Measurements from ENCODE around the gene MDN1.
A peak's percentile ranks its signal among the peaks of the same experiment; 100 is the strongest.
"Not testable (repeated sequence)": the region's sequence is repeated elsewhere in the genome, so short reads cannot be mapped to it uniquely, and the experiment has no call there.

The MDN1 gene

GRCh38 chr6:89640804-89641203 lies 178.8 kb downstream of the MDN1 start:
- no peak for DNase-seq (ENCODE audit: low read depth, low spot score)
- TF ChIP-seq SUZ12 (IDR thresholded peaks at IDR 0.05; ENCODE audit: extremely low read depth, insufficient read depth, insufficient read length) = no peak
- TF ChIP-seq YY1 (IDR thresholded peaks at IDR 0.05; ENCODE audit: insufficient read depth, insufficient read length) = no peak
- no peak for TF ChIP-seq ZNF274 (IDR thresholded peaks at IDR 0.05; ENCODE audit: low read depth, low read length)
- no peak overlapping the region for H3K4me3 ChIP-seq (ENCODE audit: insufficient read length, low read depth)
- no peaks in the 10 kb centered on the region for H3K9me3 ChIP-seq (ENCODE audit: insufficient read depth, low read length)
- H3K4me1 ChIP-seq (ENCODE audit: insufficient read depth, insufficient read length) = no peaks in the 10 kb centered on the region
- peaks cover 54% of the 10 kb centered on the region for H3K36me3 ChIP-seq (ENCODE audit: insufficient read depth, insufficient read length, low read length)
- H3K9ac ChIP-seq (ENCODE audit: insufficient read length, low read depth) = no peak overlapping the region
- no peaks in the 10 kb centered on the region for H3K27me3 ChIP-seq (ENCODE audit: insufficient read depth, insufficient read length)

GRCh38 chr6:89638320-89639195 lies 181.0 kb downstream of the MDN1 start, which contains the start of gene LYRM2:
TSS of gene LYRM2 (minus strand) at chr6:89638747. CDS start at chr6:89638716, 31 bp downstream.
- Histone ChIP-seq H3K27me3 (ENCODE audit: insufficient read depth, insufficient read length) (no peaks in the 10 kb centered on the region), H3K9me3 (ENCODE audit: insufficient read depth, low read length) (no peaks in the 10 kb centered on the region), H3K4me1 (ENCODE audit: insufficient read depth, insufficient read length) (no peaks in the 10 kb centered on the region), H3K9ac (ENCODE audit: insufficient read length, low read depth) (peak within 1 kb of the TSS; percentile 90), H3K4me3 (ENCODE audit: insufficient read length, low read depth) (peak within 1 kb of the TSS; percentile 66), H3K36me3 (ENCODE audit: insufficient read depth, insufficient read length, low read length) (peaks cover 43% of the 10 kb centered on the region)
- TF ChIP-seq SUZ12 (IDR thresholded peaks at IDR 0.05; ENCODE audit: extremely low read depth, insufficient read depth, insufficient read length) (no peak), YY1 (IDR thresholded peaks at IDR 0.05; ENCODE audit: insufficient read depth, insufficient read length) (peak; percentile 13)
- DNase-seq (ENCODE audit: low read depth, low spot score) = peak; percentile 74

GRCh38 chr6:89637960-89638319 lies 181.7 kb downstream of the MDN1 start:
- no peak for DNase-seq (ENCODE audit: low read depth, low spot score)
- no peaks in the 10 kb centered on the region for H3K27me3 ChIP-seq (ENCODE audit: insufficient read depth, insufficient read length)
- H3K4me1 ChIP-seq (ENCODE audit: insufficient read depth, insufficient read length) = no peaks in the 10 kb centered on the region
- TF ChIP-seq SUZ12 (IDR thresholded peaks at IDR 0.05; ENCODE audit: extremely low read depth, insufficient read depth, insufficient read length) (no peak), YY1 (IDR thresholded peaks at IDR 0.05; ENCODE audit: insufficient read depth, insufficient read length) (no peak), ZNF274 (IDR thresholded peaks at IDR 0.05; ENCODE audit: low read depth, low read length) (no peak)
- H3K36me3 ChIP-seq (ENCODE audit: insufficient read depth, insufficient read length, low read length) = peaks cover 37% of the 10 kb centered on the region
- peak overlapping the region; percentile 66 for H3K4me3 ChIP-seq (ENCODE audit: insufficient read length, low read depth)
- H3K9ac ChIP-seq (ENCODE audit: insufficient read length, low read depth) = peak overlapping the region; percentile 90
- H3K9me3 ChIP-seq (ENCODE audit: insufficient read depth, low read length) = no peaks in the 10 kb centered on the region

GRCh38 chr6:89636412-89636811 lies 183.2 kb downstream of the MDN1 start:
- H3K36me3 ChIP-seq (ENCODE audit: insufficient read depth, insufficient read length, low read length) = peaks cover 25% of the 10 kb centered on the region
- not testable (repeated sequence) for H3K9ac ChIP-seq (ENCODE audit: insufficient read length, low read depth); H3K4me3 ChIP-seq (ENCODE audit: insufficient read length, low read depth); H3K9me3 ChIP-seq (ENCODE audit: insufficient read depth, low read length); H3K27me3 ChIP-seq (ENCODE audit: insufficient read depth, insufficient read length); DNase-seq (ENCODE audit: low read depth, low spot score); H3K4me1 ChIP-seq (ENCODE audit: insufficient read depth, insufficient read length)

GRCh38 chr6:89630488-89630887 lies 189.1 kb downstream of the MDN1 start:
- Histone ChIP-seq H3K4me1 (ENCODE audit: insufficient read depth, insufficient read length) (no peaks in the 10 kb centered on the region), H3K4me3 (ENCODE audit: insufficient read length, low read depth) (no peak overlapping the region), H3K36me3 (ENCODE audit: insufficient read depth, insufficient read length, low read length) (peaks cover 29% of the 10 kb centered on the region), H3K27me3 (ENCODE audit: insufficient read depth, insufficient read length) (no peaks in the 10 kb centered on the region), H3K9ac (ENCODE audit: insufficient read length, low read depth) (no peak overlapping the region), H3K9me3 (ENCODE audit: insufficient read depth, low read length) (no peaks in the 10 kb centered on the region)
- TF ChIP-seq ZNF274 (IDR thresholded peaks at IDR 0.05; ENCODE audit: low read depth, low read length) (no peak), SUZ12 (IDR thresholded peaks at IDR 0.05; ENCODE audit: extremely low read depth, insufficient read depth, insufficient read length) (no peak), YY1 (IDR thresholded peaks at IDR 0.05; ENCODE audit: insufficient read depth, insufficient read length) (no peak)
- no peak for DNase-seq (ENCODE audit: low read depth, low spot score)

- Histone ChIP-seq H3K36me3 (ENCODE audit: insufficient read depth, insufficient read length, low read length) (peaks cover 9% of the 10 kb centered on the region), H3K4me3 (ENCODE audit: insufficient read length, low read depth) (no peak overlapping the region), H3K9me3 (ENCODE audit: insufficient read depth, low read length) (no peaks in the 10 kb centered on the region), H3K4me1 (ENCODE audit: insufficient read depth, insufficient read length) (no peaks in the 10 kb centered on the region), H3K9ac (ENCODE audit: insufficient read length, low read depth) (no peak overlapping the region), H3K27me3 (ENCODE audit: insufficient read depth, insufficient read length) (no peaks in the 10 kb centered on the region)
- no peak for TF ChIP-seq YY1 (IDR thresholded peaks at IDR 0.05; ENCODE audit: insufficient read depth, insufficient read length)
- no peak for TF ChIP-seq SUZ12 (IDR thresholded peaks at IDR 0.05; ENCODE audit: extremely low read depth, insufficient read depth, insufficient read length)
- no peak for TF ChIP-seq ZNF274 (IDR thresholded peaks at IDR 0.05; ENCODE audit: low read depth, low read length)
- DNase-seq (ENCODE audit: low read depth, low spot score) = no peak
Observed at GRCh38 chr6:89623749-89624148, 195.8 kb downstream of the MDN1 start.

GRCh38 chr6:89619567-89619966 lies 200.0 kb downstream of the MDN1 start:
- DNase-seq (ENCODE audit: low read depth, low spot score) = no peak
- Histone ChIP-seq H3K4me3 (ENCODE audit: insufficient read length, low read depth) (no peak overlapping the region), H3K4me1 (ENCODE audit: insufficient read depth, insufficient read length) (no peaks in the 10 kb centered on the region), H3K9me3 (ENCODE audit: insufficient read depth, low read length) (no peaks in the 10 kb centered on the region), H3K27me3 (ENCODE audit: insufficient read depth, insufficient read length) (no peaks in the 10 kb centered on the region), H3K36me3 (ENCODE audit: insufficient read depth, insufficient read length, low read length) (no peaks in the 10 kb centered on the region), H3K9ac (ENCODE audit: insufficient read length, low read depth) (no peak overlapping the region)
- TF ChIP-seq ZNF274 (IDR thresholded peaks at IDR 0.05; ENCODE audit: low read depth, low read length) = no peak
